H1 (cell line): ENCODE results near the gene FHIT. TPM values are rescaled to one million over a fixed set of nuclear protein-coding genes. Genes with fewer than 3 reads are reported as not detected.

Experiments used
- HDAC2 ChIP-seq, 2 experiments: fragments of 300-600 bp in 1 of 2; sonication (generic) in 1 of 2; IDR thresholded peaks; 2 replicates each; pipeline ENCODE4 v1.6.1; 2011 to 2012; ENCODE audit warnings: low read depth in 2 of 2, low read length in 2 of 2, mild to moderate bottlenecking in 2 of 2, moderate library complexity in 2 of 2, borderline replicate concordance in 1 of 2, inconsistent platforms in 1 of 2
- YY1 ChIP-seq: IDR thresholded peaks from 2 replicates; pipeline ENCODE4 v1.6.1; 2011; ENCODE audit warnings: low read depth, mild to moderate bottlenecking, low read length
- polyA plus RNA-seq, 7 experiments: library from polyadenylated mRNA; depleted of rRNA in 3 of 7; stranded (reverse) in 5 of 7; unstranded in 2 of 7; fragments of >200 nt in 5 of 7; fragments of 200-250 nt in 2 of 7; gene quantifications; 1 replicate in 5 of 7; 2 replicates in 1 of 7; 4 replicates in 1 of 7; pipeline versions ENCODE4 v1.2.1 to v1.2.3, GENCODE V29; 2011 to 2013; ENCODE audit warnings: missing spikeins in 2 of 7, mixed read lengths in 2 of 7
- total RNA-seq: library from RNA; stranded (reverse); fragmentation: NEBNext Ultra II Directional; extraction: Animal tissue kit (Norgen Biotek cat#: 25700); gene quantifications from 2 replicates; pipeline ENCODE4 v1.2.1, GENCODE V29; 2021
- TF ChIP-seq, protein P1 (sequence below): fragments of 300-600 bp; sonication (generic); IDR thresholded peaks from 2 replicates; pipeline ENCODE4 v1.7.1; 2012; ENCODE audit warnings: low read length, moderate library complexity, mild to moderate bottlenecking, inconsistent platforms; ENCODE audit not compliant: insufficient replicate concordance
- TF ChIP-seq, protein P2 (sequence below): IDR thresholded peaks from 2 replicates; pipeline ENCODE4 v1.6.1; 2012; ENCODE audit warnings: low read length, inconsistent platforms

The FHIT gene
- total and polyA plus RNA-seq, 2 of the 8 experiments (the other 6 are each of a cell fraction or from before 2014, with no cell fraction given), result 1.2 to 3.2 TPM

DNA sequence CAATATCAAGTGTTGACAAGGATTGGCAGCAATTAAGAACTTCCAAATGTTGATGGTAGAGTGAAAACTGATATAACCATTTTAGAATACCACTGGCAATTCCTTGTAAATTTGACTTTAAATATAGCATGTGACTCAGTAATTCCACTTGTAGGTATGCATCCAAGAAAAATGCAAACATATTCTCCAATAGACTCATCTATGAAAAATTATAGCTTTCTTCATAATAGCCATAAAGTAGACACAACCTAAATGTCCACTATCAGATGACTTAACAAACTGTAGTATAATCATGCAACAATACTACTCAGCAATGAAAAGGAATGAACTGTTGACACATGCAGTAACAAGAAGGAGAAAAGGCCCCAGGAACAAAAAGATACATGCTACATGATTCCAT, 988.1 kb downstream of the FHIT start (continued):
- TF ChIP-seq, protein P1, sequence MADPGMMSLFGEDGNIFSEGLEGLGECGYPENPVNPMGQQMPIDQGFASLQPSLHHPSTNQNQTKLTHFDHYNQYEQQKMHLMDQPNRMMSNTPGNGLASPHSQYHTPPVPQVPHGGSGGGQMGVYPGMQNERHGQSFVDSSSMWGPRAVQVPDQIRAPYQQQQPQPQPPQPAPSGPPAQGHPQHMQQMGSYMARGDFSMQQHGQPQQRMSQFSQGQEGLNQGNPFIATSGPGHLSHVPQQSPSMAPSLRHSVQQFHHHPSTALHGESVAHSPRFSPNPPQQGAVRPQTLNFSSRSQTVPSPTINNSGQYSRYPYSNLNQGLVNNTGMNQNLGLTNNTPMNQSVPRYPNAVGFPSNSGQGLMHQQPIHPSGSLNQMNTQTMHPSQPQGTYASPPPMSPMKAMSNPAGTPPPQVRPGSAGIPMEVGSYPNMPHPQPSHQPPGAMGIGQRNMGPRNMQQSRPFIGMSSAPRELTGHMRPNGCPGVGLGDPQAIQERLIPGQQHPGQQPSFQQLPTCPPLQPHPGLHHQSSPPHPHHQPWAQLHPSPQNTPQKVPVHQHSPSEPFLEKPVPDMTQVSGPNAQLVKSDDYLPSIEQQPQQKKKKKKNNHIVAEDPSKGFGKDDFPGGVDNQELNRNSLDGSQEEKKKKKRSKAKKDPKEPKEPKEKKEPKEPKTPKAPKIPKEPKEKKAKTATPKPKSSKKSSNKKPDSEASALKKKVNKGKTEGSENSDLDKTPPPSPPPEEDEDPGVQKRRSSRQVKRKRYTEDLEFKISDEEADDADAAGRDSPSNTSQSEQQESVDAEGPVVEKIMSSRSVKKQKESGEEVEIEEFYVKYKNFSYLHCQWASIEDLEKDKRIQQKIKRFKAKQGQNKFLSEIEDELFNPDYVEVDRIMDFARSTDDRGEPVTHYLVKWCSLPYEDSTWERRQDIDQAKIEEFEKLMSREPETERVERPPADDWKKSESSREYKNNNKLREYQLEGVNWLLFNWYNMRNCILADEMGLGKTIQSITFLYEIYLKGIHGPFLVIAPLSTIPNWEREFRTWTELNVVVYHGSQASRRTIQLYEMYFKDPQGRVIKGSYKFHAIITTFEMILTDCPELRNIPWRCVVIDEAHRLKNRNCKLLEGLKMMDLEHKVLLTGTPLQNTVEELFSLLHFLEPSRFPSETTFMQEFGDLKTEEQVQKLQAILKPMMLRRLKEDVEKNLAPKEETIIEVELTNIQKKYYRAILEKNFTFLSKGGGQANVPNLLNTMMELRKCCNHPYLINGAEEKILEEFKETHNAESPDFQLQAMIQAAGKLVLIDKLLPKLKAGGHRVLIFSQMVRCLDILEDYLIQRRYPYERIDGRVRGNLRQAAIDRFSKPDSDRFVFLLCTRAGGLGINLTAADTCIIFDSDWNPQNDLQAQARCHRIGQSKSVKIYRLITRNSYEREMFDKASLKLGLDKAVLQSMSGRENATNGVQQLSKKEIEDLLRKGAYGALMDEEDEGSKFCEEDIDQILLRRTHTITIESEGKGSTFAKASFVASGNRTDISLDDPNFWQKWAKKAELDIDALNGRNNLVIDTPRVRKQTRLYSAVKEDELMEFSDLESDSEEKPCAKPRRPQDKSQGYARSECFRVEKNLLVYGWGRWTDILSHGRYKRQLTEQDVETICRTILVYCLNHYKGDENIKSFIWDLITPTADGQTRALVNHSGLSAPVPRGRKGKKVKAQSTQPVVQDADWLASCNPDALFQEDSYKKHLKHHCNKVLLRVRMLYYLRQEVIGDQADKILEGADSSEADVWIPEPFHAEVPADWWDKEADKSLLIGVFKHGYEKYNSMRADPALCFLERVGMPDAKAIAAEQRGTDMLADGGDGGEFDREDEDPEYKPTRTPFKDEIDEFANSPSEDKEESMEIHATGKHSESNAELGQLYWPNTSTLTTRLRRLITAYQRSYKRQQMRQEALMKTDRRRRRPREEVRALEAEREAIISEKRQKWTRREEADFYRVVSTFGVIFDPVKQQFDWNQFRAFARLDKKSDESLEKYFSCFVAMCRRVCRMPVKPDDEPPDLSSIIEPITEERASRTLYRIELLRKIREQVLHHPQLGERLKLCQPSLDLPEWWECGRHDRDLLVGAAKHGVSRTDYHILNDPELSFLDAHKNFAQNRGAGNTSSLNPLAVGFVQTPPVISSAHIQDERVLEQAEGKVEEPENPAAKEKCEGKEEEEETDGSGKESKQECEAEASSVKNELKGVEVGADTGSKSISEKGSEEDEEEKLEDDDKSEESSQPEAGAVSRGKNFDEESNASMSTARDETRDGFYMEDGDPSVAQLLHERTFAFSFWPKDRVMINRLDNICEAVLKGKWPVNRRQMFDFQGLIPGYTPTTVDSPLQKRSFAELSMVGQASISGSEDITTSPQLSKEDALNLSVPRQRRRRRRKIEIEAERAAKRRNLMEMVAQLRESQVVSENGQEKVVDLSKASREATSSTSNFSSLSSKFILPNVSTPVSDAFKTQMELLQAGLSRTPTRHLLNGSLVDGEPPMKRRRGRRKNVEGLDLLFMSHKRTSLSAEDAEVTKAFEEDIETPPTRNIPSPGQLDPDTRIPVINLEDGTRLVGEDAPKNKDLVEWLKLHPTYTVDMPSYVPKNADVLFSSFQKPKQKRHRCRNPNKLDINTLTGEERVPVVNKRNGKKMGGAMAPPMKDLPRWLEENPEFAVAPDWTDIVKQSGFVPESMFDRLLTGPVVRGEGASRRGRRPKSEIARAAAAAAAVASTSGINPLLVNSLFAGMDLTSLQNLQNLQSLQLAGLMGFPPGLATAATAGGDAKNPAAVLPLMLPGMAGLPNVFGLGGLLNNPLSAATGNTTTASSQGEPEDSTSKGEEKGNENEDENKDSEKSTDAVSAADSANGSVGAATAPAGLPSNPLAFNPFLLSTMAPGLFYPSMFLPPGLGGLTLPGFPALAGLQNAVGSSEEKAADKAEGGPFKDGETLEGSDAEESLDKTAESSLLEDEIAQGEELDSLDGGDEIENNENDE, result no peak
- TF ChIP-seq YY1, result no peak
- TF ChIP-seq, protein P2, sequence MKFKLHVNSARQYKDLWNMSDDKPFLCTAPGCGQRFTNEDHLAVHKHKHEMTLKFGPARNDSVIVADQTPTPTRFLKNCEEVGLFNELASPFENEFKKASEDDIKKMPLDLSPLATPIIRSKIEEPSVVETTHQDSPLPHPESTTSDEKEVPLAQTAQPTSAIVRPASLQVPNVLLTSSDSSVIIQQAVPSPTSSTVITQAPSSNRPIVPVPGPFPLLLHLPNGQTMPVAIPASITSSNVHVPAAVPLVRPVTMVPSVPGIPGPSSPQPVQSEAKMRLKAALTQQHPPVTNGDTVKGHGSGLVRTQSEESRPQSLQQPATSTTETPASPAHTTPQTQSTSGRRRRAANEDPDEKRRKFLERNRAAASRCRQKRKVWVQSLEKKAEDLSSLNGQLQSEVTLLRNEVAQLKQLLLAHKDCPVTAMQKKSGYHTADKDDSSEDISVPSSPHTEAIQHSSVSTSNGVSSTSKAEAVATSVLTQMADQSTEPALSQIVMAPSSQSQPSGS, result no peak
- TF ChIP-seq HDAC2 (IDR thresholded peaks at IDR 0.05; ENCODE audit: borderline replicate concordance in 1 of 2, low read depth in 2 of 2, low read length in 2 of 2), result no peak
- TF ChIP-seq, all 59 proteins: peak for 0
